AG04449 (cell line): ENCODE measurements around the gene TXNDC2.
"Not testable (repeated sequence)": the region's sequence is repeated elsewhere in the genome, so short reads cannot be mapped to it uniquely, and the experiment has no call there.

ENCODE experiments used
- CTCF ChIA-PET: fragments of 350-600 bp; formaldehyde crosslinking; extraction: SDS; loops from one replicate; lab custom pipeline; 2021; ENCODE audit warnings: antibody characterized with exemption; lab: Yijun Ruan, JAX
- POLR2A ChIA-PET: fragments of 400-600, 350-600 bp; formaldehyde crosslinking; extraction: SDS; loops from one replicate; lab custom pipeline; 2020; ENCODE audit warnings: antibody characterized with exemption, inconsistent platforms; lab: Yijun Ruan, JAX
- DNase-seq: peaks from one replicate; pipeline ENCODE4 v3.0.0-alpha.2; 2010; ENCODE audit warnings: low read depth, low spot score
- H3K4me3 ChIP-seq: 2 replicates; pipeline ENCODE4 v1.5.1; 2011; ENCODE audit warnings: low read depth, mild to moderate bottlenecking, control low read depth, low read length
- TF ChIP-seq, protein P1 (sequence below): IDR thresholded peaks from one replicate; pipeline ENCODE4 v1.5.1; 2011; ENCODE audit warnings: mild to moderate bottlenecking, moderate library complexity, low read length, control low read depth, inconsistent platforms; ENCODE audit not compliant: insufficient read depth; ENCODE audit errors: missing control alignments

The TXNDC2 gene

GRCh38 chr18:9851511-9851910 is 34.3 kb upstream of the TXNDC2 start:
- no peak for DNase-seq
- POLR2A ChIA-PET = no interaction called here
- TF ChIP-seq, protein P1, sequence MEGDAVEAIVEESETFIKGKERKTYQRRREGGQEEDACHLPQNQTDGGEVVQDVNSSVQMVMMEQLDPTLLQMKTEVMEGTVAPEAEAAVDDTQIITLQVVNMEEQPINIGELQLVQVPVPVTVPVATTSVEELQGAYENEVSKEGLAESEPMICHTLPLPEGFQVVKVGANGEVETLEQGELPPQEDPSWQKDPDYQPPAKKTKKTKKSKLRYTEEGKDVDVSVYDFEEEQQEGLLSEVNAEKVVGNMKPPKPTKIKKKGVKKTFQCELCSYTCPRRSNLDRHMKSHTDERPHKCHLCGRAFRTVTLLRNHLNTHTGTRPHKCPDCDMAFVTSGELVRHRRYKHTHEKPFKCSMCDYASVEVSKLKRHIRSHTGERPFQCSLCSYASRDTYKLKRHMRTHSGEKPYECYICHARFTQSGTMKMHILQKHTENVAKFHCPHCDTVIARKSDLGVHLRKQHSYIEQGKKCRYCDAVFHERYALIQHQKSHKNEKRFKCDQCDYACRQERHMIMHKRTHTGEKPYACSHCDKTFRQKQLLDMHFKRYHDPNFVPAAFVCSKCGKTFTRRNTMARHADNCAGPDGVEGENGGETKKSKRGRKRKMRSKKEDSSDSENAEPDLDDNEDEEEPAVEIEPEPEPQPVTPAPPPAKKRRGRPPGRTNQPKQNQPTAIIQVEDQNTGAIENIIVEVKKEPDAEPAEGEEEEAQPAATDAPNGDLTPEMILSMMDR = no peak
- no peak overlapping the region for H3K4me3 ChIP-seq
- CTCF ChIA-PET = interaction anchor here (0.5 kb wide), 1 partner anchor 177 kb away, joined by 3 read pairs; no protein-coding TSS in a partner anchor

- TF ChIP-seq, protein P1 = no peak
- no peak overlapping the region for H3K4me3 ChIP-seq
- ChIA-PET POLR2A (no interaction called here), CTCF (no interaction called here)
- no peak for DNase-seq
These were observed 33.3 kb upstream of the TXNDC2 start for GRCh38 chr18:9852266-9853081.

- no peak overlapping the region for H3K4me3 ChIP-seq
- POLR2A ChIA-PET = no interaction called here
- no peak for DNase-seq
- CTCF ChIA-PET = no interaction called here
- TF ChIP-seq, protein P1 = no peak
These were observed 30.7 kb upstream of the TXNDC2 start for GRCh38 chr18:9854801-9855676.

- H3K4me3 ChIP-seq = no peak overlapping the region
- ChIA-PET CTCF (no interaction called here), POLR2A (no interaction called here)
- no peak for DNase-seq
- TF ChIP-seq, protein P1 = no peak
These were observed 30.1 kb upstream of the TXNDC2 start for GRCh38 chr18:9855681-9856080.

GRCh38 chr18:9856092-9856491 is 29.7 kb upstream of the TXNDC2 start:
- TF ChIP-seq, protein P1 = no peak
- no peak for DNase-seq
- POLR2A ChIA-PET = no interaction called here
- CTCF ChIA-PET = no interaction called here
- H3K4me3 ChIP-seq = no peak overlapping the region

GRCh38 chr18:9857479-9857998 is 28.2 kb upstream of the TXNDC2 start:
- POLR2A ChIA-PET, DNase-seq, H3K4me3 ChIP-seq, CTCF ChIA-PET: not testable (repeated sequence)
